Kidney epithelial cell (primary cell): ENCODE results near the gene NDUFB2. TPM values are rescaled to one million over a fixed set of nuclear protein-coding genes. Genes with fewer than 3 reads are reported as not detected.
"Not testable (repeated sequence)": the region's sequence is repeated elsewhere in the genome, so short reads cannot be mapped to it uniquely, and the experiment has no call there.

Source experiments
- DNase-seq: peaks from one replicate; pipeline ENCODE4 v3.0.0-alpha.2; 2010; ENCODE audit warnings: low read depth
- H3K27me3 ChIP-seq: 2 replicates; pipeline ENCODE4 v1.6.0; 2011; ENCODE audit warnings: low read length; ENCODE audit not compliant: control insufficient read depth, insufficient read depth
- H3K36me3 ChIP-seq: 2 replicates; pipeline ENCODE4 v1.5.1; 2011; ENCODE audit warnings: low read length; ENCODE audit not compliant: control insufficient read depth, insufficient read depth
- H3K4me3 ChIP-seq: 2 replicates; pipeline ENCODE4 v1.5.1; 2011; ENCODE audit warnings: low read depth, mild to moderate bottlenecking, control low read depth, low read length
- CTCF ChIP-seq: IDR thresholded peaks from 2 replicates; pipeline ENCODE4 v1.5.1; 2011; ENCODE audit warnings: mild to moderate bottlenecking, moderate library complexity, low read length, control low read depth, inconsistent platforms; ENCODE audit not compliant: insufficient read depth, poor library complexity, severe bottlenecking
- total RNA-seq: library from RNA; depleted of rRNA; stranded (reverse); fragments of >200 nt; gene quantifications from 2 replicates; pipeline ENCODE4 v1.2.3, GENCODE V29; 2015

The NDUFB2 gene
- total RNA-seq, 1 donor from 2014 or later = 221 TPM

- peak overlapping the region; percentile 100 for H3K4me3 ChIP-seq
- TF ChIP-seq CTCF = no peak
- H3K27me3 ChIP-seq = no peaks in the 10 kb centered on the region
- no peak for DNase-seq
- no peaks in the 10 kb centered on the region for H3K36me3 ChIP-seq
Measured at GRCh38 chr7:140697447-140698143, 1.1 kb downstream of the NDUFB2 start.

- no peaks in the 10 kb centered on the region for H3K27me3 ChIP-seq
- H3K36me3 ChIP-seq = no peaks in the 10 kb centered on the region
- no peak for DNase-seq
- no peak for TF ChIP-seq CTCF
- no peak overlapping the region for H3K4me3 ChIP-seq
Measured at GRCh38 chr7:140698477-140698876, 2.0 kb downstream of the NDUFB2 start.

- Histone ChIP-seq H3K27me3 (no peaks in the 10 kb centered on the region), H3K4me3 (no peak overlapping the region), H3K36me3 (no peaks in the 10 kb centered on the region)
- no peak for TF ChIP-seq CTCF
- no peak for DNase-seq
Measured at GRCh38 chr7:140702774-140703173, 6.3 kb downstream of the NDUFB2 start.

- Histone ChIP-seq H3K27me3 (no peaks in the 10 kb centered on the region), H3K36me3 (no peaks in the 10 kb centered on the region), H3K4me3 (no peak overlapping the region)
- no peak for TF ChIP-seq CTCF
- DNase-seq = no peak
Measured at GRCh38 chr7:140704205-140704604, 7.7 kb downstream of the NDUFB2 start.

- DNase-seq = no peak
- Histone ChIP-seq H3K27me3 (no peaks in the 10 kb centered on the region), H3K4me3 (no peak overlapping the region), H3K36me3 (no peaks in the 10 kb centered on the region)
- no peak for TF ChIP-seq CTCF
Measured at GRCh38 chr7:140707132-140707531, 10.6 kb downstream of the NDUFB2 start.

GRCh38 chr7:140708764-140709163, 12.3 kb downstream of the NDUFB2 start:
- not testable (repeated sequence) for H3K4me3 ChIP-seq, H3K27me3 ChIP-seq, DNase-seq, H3K36me3 ChIP-seq

- H3K27me3 ChIP-seq, H3K36me3 ChIP-seq, H3K4me3 ChIP-seq, DNase-seq: not testable (repeated sequence)
Measured at GRCh38 chr7:140712392-140712791, 15.9 kb downstream of the NDUFB2 start.
